Spleen (tissue), 11 donors: ENCODE data around the gene NAGA. TPM values are rescaled to one million over a fixed set of nuclear protein-coding genes. Genes with fewer than 3 reads are reported as not detected.

Source experiments
- DNase-seq: peaks from one replicate; pipeline ENCODE4 v3.0.0-alpha.2; 2020
- H3K27ac ChIP-seq, 8 donors: fragments of 200-600 bp; sonication (generic) in 7 of 8; 1 replicate in 4 of 8; 2 replicates in 4 of 8; pipeline versions ENCODE4 v1.5.0 to v1.8.0; 2016 to 2021; ENCODE audit warnings: inconsistent platforms in 4 of 8, mild to moderate bottlenecking in 4 of 8, moderate library complexity in 1 of 8
- H3K27me3 ChIP-seq, 7 donors: fragments of 200-600 bp; sonication (generic) in 6 of 7; replicated peaks in 1 of 7; 1 replicate in 4 of 7; 2 replicates in 3 of 7; pipeline versions ENCODE4 v1.5.0 to v1.8.0; 2016 to 2021; ENCODE audit warnings: inconsistent platforms in 3 of 7, mild to moderate bottlenecking in 1 of 7
- H3K36me3 ChIP-seq, 6 donors: fragments of 200-600 bp; sonication (generic) in 5 of 6; 1 replicate in 4 of 6; 2 replicates in 2 of 6; pipeline versions ENCODE4 v1.5.0 to v1.8.0; 2016 to 2021; ENCODE audit warnings: inconsistent platforms in 2 of 6
- H3K4me1 ChIP-seq, 6 donors: fragments of 200-600 bp; sonication (generic) in 5 of 6; 1 replicate in 3 of 6; 2 replicates in 3 of 6; pipeline versions ENCODE4 v1.5.0 to v1.8.0; 2016 to 2021; ENCODE audit warnings: inconsistent platforms in 3 of 6
- H3K4me3 ChIP-seq, 8 donors: fragments of 200-600 bp; sonication (generic) in 7 of 8; 1 replicate in 4 of 8; 2 replicates in 4 of 8; pipeline versions ENCODE4 v1.5.0 to v1.8.0; 2016 to 2021; ENCODE audit warnings: inconsistent platforms in 4 of 8, mild to moderate bottlenecking in 4 of 8, moderate library complexity in 2 of 8
- H3K9me3 ChIP-seq, 8 donors: fragments of 200-600 bp; sonication (generic) in 7 of 8; 1 replicate in 4 of 8; 2 replicates in 4 of 8; pipeline versions ENCODE4 v1.5.0 to v1.8.0; 2016 to 2021; ENCODE audit warnings: inconsistent platforms in 4 of 8
- CTCF ChIP-seq, 11 experiments: fragments of 200-600 bp in 7 of 11; fragments of 450-650 bp in 4 of 11; sonication (generic) in 4 of 11; IDR thresholded peaks in 8 of 11; conservative IDR thresholded peaks in 3 of 11; 1 replicate in 7 of 11; 2 replicates in 4 of 11; pipeline versions ENCODE4 v1.4.0 to v1.8.0; 2016 to 2021; ENCODE audit warnings: antibody characterized with exemption in 11 of 11, inconsistent platforms in 4 of 11, mild to moderate bottlenecking in 1 of 11
- POLR2A ChIP-seq, 3 donors: fragments of 450-650 bp; IDR thresholded peaks; one replicate each; pipeline ENCODE4 v1.5.1; 2017; ENCODE audit warnings: antibody characterized with exemption in 3 of 3, mild to moderate bottlenecking in 1 of 3
- POLR2AphosphoS5 ChIP-seq, 3 donors: sonication (generic); formaldehyde crosslinking; IDR thresholded peaks; one replicate each; pipeline ENCODE4 v1.5.1; 2017; ENCODE audit warnings: antibody characterized with exemption in 3 of 3
- WGBS, 5 donors: extraction: QIAGEN DNeasy Blood & Tissue Kit in 3 of 5; methylation state at CpG; one replicate each; pipeline versions ENCODE4 v1.1.5 to v1.1.7; 2013 to 2018; 5-methylcytosine and 5-hydroxymethylcytosine counted together
- intact Hi-C: fragments of 100-400 bp; cut with DNase I; formaldehyde crosslinking; loops from one replicate; pipeline ENCODE4 v1.15.0; 2023; ENCODE audit warnings: low total_unique reads
- polyA plus RNA-seq, 3 donors: library from polyadenylated mRNA; stranded (reverse); fragments of 200-250 nt; gene quantifications; one replicate each; pipeline ENCODE4 v1.2.1, GENCODE V29; 2013
- total RNA-seq, 7 donors: library from RNA; depleted of rRNA in 3 of 7; stranded (reverse); fragments of >200 nt in 3 of 7; fragmentation: NEBNext Ultra II Directional in 4 of 7; extraction: Animal tissue kit (Norgen Biotek cat#: 25700) in 4 of 7; gene quantifications; one replicate each; pipeline versions ENCODE4 v1.1.0 to v1.2.1, GENCODE V29; 2016 to 2021
- donor health status: healthy with polysubstance abuse.
- donor health status: DM: no; HTN: no; CAD: no; lungs with moderate emphysema.
- donor health status: DM: no; HTN: no; CAD: no.
- donor health status: Bipolar disorder and iron deficiency.
- donor health status: healthy.
- donor health status: DM: no; HTN: no; CAD: no.
- donor health status: DM: yes; HTN: yes; CAD: no.

NAGA gene
- total and polyA plus RNA-seq, 10 donors: 7.0 to 60.2 (median 27.2) TPM

- no peak for DNase-seq
- H3K9me3 ChIP-seq: peaks cover 0 to 24% (median 16%) of the 10 kb centered on the region in 8 donors
- no peak overlapping the region for H3K4me3 ChIP-seq
- no peak for TF ChIP-seq POLR2AphosphoS5 (IDR thresholded peaks at IDR 0.05)
- TF ChIP-seq POLR2A (IDR thresholded peaks at IDR 0.05): no peak
- TF ChIP-seq CTCF (IDR thresholded peaks at IDR 0.05 in 8 of 11, conservative IDR thresholded peaks at IDR 0.05 in 3 of 11): no peak
- intact Hi-C loops: no loop called here
- WGBS, 5 donors: 94 to 100% (median 98%) methylated on average over 1 of the region's 1 CpG
- H3K4me1 ChIP-seq: no peaks in the 10 kb centered on the region
- no peak overlapping the region for H3K27ac ChIP-seq
- H3K36me3 ChIP-seq: peaks cover 5 to 41% (median 35%) of the 10 kb centered on the region in 6 donors
- H3K27me3 ChIP-seq: no peaks in the 10 kb centered on the region
Observed at GRCh38 chr22:42056757-42057511, 13.7 kb downstream of the NAGA start.

GRCh38 chr22:42052765-42053164, 17.8 kb downstream of the NAGA start:
- Histone ChIP-seq H3K4me3 (no peak overlapping the region), H3K27me3 (no peaks in the 10 kb centered on the region), H3K4me1 (no peaks in the 10 kb centered on the region), H3K9me3 (peaks cover 0 to 18% (median 16%) of the 10 kb centered on the region in 8 donors), H3K36me3 (no peaks in the 10 kb centered on the region), H3K27ac (no peak overlapping the region)
- WGBS, 5 donors: 85 to 88% (median 88%) methylated on average over 3 of the region's 3 CpGs
- DNase-seq: no peak
- intact Hi-C loops: no loop called here
- no peak for TF ChIP-seq CTCF (IDR thresholded peaks at IDR 0.05 in 8 of 11, conservative IDR thresholded peaks at IDR 0.05 in 3 of 11)

- Histone ChIP-seq H3K4me3 (no peak overlapping the region), H3K27ac (no peak overlapping the region), H3K36me3 (no peaks in the 10 kb centered on the region), H3K27me3 (no peaks in the 10 kb centered on the region), H3K4me1 (no peaks in the 10 kb centered on the region), H3K9me3 (peaks cover 0 to under 1% (median 0%) of the 10 kb centered on the region in 8 donors)
- 57 to 90% (median 70%) methylated on average over 2 of the region's 2 CpGs for WGBS, 5 donors
- no peak for TF ChIP-seq POLR2AphosphoS5 (IDR thresholded peaks at IDR 0.05)
- TF ChIP-seq POLR2A (IDR thresholded peaks at IDR 0.05): no peak
- no peak for TF ChIP-seq CTCF (IDR thresholded peaks at IDR 0.05 in 8 of 11, conservative IDR thresholded peaks at IDR 0.05 in 3 of 11)
- intact Hi-C loops: no loop called here
- no peak for DNase-seq
Observed at GRCh38 chr22:42050641-42051180, 19.9 kb downstream of the NAGA start.

- Histone ChIP-seq H3K9me3 (peaks cover 0 to 21% (median 15%) of the 10 kb centered on the region in 8 donors), H3K4me3 (no peak overlapping the region), H3K27me3 (no peaks in the 10 kb centered on the region), H3K4me1 (peaks cover 0 to 5% (median 0%) of the 10 kb centered on the region in 6 donors), H3K27ac (no peak overlapping the region), H3K36me3 (no peaks in the 10 kb centered on the region)
- TF ChIP-seq POLR2A (IDR thresholded peaks at IDR 0.05) (no peak), CTCF (IDR thresholded peaks at IDR 0.05 in 8 of 11, conservative IDR thresholded peaks at IDR 0.05 in 3 of 11) (no peak), POLR2AphosphoS5 (IDR thresholded peaks at IDR 0.05) (no peak)
- intact Hi-C loops: no loop called here
- DNase-seq: no peak
Observed at GRCh38 chr22:42041784-42042183, 28.8 kb downstream of the NAGA start.
